CD4-positive, alpha-beta T cell treated with Interleukin-1 beta for 1 hour (primary cell): Measurements from ENCODE around the gene GATA5.

Experiments used
- DNase-seq, 2 donors: peaks; one replicate each; pipeline ENCODE4 v3.0.0-alpha.2; 2020 to 2022

GATA5 gene

DNA sequence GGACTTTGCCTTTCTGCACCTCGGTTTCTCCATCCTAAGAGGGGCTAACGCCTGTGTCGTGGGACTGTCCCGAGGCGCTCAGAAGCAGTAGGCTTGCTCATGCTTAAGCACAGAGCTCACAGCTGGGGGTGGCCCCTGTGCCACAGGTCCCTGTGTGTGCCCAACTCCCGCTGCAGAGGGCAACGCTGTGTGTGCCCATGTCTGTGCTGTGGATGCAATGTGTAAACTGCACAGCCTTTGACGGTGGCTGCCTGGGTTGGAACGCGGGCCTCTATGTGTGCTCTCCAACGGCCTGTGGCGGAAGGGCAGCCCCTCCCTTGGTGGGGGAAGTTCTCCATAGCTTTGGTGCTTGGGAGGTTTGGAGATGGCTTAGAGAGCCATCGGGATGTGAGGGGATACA is 10.7 kb upstream of the GATA5 start:
- DNase-seq, result no peak

DNA sequence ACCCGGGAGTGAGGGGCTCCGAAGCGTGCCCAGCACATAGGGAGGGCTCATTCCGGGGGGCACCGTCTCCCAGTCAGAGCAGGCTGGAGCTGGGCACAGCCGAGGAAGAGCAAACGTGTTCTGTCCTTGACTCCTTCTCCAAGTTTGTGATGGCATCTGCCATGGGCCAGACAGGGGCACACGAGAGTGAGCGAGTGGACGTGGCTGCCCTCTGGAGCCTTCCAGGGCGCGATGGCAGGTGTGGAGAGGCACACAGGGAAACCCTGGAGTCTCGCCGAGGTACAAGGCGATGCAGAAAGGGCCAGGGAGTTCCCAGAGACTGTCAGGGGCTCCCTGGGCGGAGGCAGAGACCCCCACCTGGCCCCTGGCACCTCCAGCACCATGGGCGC is 9.9 kb upstream of the GATA5 start:
- DNase-seq, result no peak

DNA sequence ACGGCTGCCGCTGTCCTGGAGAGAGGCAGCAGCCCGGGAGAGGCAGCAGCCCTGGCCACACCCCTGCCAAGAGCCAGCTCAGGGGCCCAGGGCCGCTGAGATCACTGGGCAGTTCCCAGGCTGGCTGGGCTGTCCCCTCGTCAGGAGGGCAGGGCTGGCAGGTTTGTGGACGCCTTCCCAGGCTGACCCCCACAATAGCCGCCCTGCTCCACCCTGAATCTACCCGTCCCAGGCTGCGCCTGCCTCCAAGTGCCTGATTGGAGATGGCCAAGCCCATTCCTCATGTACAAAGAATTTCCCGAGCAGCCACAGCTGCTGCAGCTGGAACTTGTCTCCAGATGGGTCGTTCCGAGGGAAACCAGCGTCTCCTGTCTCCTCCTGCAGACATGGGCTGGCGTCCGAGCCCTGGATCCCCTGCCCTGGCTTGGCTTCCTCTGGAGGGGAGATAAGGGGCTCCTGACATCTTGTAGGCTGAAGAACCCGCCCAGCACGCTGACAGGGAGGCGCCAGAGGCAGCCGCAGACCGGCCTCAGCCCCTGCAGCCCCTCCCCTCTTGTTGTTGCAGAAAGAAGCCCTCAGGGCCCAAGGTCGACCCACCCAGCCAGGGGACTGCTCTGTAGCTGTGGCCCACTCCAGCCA is 9.4 kb upstream of the GATA5 start:
- DNase-seq, result no peak

DNA sequence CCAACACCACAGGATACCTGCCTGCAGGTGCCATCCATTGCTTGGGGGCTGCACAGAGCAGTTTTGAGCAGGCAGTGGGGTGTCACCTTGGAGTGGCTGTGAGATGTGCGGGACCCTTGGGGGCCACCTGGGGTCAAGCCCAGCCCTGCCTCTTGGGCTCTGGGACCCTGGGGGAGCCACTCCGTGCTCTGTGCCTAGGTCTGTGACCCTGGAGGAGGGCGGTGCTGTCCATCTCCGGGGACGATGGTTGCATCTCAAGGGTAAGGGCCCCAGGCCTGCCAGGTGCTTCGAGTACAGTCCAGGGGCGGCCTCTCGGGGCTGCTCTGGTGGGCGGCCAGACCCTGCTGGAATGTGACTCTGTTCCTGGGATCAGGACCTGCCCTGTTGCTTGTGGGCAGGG is 8.7 kb upstream of the GATA5 start:
- no peak for DNase-seq

DNA sequence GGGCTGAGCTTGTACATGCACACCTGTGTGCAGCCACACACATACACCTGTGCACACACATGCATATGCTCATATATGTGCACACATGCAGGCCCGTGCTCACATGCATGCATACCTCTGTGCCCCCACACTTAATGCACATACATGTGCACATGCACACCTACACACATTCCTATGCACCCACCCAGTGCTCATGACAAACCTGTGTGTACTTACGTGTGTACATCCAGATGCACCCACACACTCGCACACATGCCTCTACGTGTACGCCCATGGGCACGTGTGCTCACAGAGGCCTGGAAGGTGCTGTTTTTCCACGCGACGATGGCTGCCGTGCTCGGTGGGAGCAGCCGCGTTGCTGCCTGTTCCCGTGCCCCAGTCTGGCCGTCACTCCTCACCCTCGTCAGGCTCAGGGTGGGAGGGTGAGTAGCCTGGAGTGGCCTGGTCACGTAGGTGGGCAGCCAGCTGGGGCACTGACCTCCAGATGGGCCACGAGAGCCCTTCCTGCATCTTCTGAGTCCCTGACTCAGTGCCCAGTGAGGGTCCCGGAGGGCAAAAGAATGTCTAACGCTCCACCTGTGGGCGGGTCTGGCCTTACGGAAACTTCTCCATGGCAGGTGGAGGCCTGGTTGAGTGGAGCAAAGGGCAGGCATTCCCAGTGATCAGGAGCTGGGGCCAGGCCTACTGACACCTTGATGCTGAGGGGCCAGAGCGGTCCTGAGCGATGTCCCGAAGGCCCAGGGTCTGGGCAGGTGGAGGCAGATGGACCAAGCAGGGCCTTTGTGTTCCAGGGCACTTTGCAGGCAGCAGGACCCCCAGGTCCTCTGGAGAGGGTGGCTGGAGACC is 8.0 kb upstream of the GATA5 start:
- DNase-seq, result no peak

DNA sequence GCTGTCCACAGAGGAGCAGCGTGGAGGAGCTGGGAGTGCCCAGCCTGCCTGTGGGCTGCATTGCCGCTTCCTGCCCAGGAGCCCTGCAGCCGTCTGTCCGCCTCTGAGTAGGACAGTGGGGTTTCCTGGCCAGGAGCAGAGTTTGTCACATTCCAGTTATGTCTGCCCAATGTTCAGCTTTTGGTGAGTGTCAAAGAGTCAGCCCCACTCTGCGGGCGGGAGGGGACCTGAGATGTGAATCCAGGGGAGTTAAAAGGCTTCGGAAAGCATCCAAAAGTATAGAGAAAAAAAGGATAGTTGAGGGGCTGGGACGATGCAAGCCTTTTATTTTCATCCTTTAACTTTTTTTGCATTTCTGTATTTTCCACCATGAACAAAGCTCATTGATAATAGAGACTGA is 7.2 kb upstream of the GATA5 start:
- DNase-seq, result no peak

DNA sequence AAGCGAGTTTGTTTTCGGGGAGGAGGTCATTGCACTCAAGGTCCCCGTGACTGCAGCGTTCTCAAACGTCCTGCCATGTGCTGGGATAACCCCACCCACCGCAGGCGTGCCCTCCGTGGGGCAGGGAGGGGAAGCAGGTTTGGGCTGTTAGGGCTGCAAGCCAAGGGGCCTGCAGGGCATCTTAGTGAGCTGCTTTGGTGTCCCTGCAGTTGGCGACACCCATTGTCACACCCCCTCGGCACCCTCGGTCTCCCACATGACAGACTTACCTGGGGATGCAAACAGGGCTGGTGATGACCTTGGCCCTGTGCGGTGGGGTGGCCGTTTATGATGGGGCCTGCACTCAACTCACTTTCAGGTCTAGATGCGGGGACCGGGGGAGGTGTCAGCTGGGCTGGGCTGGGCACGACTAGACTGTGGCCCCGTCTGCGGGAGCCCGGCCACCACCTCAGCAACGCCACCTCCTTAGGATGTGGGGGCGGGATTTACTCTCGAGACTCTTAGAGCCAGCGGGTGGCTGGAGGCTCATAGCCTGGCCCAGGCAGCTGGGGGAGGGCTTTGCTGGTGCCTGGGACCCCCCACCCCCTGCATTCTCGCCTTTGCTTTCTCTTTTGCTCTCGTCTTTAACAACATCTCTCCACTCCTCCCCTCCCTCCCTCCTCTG is 6.5 kb upstream of the GATA5 start:
- DNase-seq, result no peak

DNA sequence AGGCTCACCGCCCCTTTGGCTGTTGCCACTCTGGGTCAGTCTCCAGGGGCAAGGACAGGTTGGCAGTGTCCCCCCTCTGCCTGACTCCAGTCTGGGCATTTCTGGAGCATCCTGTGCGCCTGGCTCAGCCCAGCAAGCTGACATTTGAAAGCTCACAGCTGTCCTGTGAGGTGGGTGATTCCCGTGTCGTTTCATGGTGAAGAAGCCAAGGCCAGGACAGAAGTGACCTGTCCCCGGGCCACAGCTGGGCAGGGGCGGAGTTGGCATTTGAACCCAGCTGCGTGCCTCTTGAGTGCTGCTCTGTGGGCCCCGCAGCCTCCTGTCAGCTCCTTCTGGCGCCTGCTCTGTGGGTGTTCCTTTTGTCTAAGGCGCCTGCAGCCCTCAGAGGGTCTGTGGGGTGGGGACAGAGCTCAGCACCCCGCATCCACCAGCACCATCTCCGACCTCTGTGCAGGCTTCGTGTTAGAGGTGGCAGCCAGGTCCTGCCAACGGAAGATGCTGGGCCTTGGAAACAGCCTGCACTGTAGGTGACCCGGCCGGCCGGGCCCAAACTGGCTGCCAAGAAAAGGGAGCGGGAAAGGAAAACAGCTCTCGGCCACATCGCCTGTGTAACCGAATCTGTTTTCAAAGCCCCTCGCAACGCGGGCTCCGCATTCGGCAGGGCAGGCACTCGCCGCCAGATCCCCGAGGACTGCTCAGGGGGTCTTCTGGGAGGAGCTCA is 5.8 kb upstream of the GATA5 start:
- DNase-seq, result no peak

DNA sequence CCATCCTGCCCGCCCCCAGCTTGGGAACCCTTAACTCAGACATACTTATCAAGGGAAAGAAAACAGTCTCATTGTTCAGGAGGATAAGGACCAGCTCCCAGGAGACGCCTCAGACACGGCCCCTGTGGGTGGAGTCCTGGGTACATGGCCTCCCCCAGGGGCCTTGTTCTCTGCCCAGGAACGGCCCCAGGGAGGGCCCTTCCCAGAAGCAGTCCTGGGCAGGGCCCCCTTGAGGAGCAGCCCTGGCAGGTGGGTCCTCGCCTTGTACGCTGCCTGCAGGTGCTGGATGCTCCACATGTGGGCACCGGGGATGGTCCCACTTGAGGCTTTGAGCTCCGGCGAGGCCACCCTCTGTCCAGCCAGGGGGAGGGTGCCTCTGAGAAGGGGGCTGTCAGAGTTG is 4.5 kb upstream of the GATA5 start:
- DNase-seq, result no peak

DNA sequence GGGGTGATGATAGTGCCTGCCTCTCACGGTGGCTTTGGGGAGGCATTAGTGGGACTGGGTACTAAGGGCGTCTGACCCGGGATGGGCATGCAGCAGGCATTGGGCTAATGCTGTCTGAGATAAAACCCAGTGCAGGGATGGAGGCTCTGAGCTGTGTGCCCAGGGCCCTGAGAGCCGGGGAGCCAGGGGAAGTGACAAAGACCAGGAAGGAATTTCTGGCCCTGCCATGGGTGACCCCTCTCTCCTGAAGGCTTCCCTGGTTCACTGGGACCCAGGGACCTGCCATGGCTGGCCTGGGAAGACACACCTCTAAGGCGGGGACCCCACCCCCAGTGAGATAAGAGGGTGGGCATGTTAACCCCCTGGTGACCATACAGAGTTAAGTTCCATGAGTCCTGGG is 3.9 kb upstream of the GATA5 start:
- DNase-seq, result no peak

DNA sequence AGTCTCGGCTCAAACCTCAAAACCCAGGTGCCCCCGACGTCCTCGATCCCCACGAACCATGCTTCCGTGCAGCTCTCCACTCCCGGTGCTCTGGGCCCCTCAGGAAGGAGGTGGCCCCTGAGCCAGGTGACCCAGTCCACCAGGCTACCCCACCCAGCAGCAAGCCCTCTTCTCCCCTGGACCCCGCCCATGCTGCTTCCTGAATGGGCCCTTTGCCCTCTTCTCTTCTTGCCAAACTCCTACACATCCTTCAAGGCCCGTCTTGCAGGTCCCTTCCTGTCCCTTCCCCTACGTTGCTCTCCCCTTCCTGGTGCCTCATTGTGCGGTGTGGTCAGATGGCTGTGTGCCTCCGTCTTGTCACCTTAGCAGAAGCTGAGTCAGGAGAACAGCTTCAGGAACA is 3.4 kb upstream of the GATA5 start:
- no peak for DNase-seq

DNA sequence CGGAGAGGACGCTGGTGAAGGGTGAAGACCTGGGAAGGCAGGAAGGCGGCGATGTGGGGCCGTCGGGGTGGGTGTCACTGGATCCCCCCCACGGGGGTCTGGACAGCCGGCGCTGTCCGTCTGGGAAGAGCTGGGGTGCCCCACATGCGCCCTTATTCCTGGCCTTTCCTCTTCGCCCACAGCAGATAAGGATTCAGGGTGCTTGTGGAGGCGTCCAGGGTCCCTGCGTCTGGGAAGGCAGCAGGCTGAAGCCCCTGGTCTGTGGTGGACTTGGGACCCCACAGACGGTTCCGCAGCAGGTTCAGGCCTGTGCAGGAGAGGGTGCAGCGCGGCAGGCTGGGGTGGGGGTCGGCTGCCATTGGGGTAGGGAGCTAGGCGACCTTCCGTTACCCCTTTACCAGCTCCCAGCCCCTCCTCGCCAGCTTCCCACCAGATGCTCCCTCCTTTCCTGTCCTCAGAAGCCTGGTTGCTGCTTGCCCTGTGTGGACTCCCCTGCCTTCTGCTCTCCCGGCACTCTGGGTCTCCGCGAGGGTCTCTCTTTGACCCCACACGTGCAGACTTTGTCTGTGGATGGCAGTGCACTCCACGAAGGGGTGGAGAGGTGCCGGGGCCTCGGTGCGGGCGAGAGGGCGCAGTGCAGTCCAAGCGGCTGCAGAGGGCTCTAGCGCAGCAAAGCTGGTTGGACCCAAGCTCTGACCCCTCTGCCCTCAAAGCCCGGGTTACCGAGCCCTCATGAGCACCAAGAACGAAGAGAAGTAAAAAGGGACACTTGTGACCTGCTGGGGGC is 2.1 kb upstream of the GATA5 start:
- no peak for DNase-seq

DNA sequence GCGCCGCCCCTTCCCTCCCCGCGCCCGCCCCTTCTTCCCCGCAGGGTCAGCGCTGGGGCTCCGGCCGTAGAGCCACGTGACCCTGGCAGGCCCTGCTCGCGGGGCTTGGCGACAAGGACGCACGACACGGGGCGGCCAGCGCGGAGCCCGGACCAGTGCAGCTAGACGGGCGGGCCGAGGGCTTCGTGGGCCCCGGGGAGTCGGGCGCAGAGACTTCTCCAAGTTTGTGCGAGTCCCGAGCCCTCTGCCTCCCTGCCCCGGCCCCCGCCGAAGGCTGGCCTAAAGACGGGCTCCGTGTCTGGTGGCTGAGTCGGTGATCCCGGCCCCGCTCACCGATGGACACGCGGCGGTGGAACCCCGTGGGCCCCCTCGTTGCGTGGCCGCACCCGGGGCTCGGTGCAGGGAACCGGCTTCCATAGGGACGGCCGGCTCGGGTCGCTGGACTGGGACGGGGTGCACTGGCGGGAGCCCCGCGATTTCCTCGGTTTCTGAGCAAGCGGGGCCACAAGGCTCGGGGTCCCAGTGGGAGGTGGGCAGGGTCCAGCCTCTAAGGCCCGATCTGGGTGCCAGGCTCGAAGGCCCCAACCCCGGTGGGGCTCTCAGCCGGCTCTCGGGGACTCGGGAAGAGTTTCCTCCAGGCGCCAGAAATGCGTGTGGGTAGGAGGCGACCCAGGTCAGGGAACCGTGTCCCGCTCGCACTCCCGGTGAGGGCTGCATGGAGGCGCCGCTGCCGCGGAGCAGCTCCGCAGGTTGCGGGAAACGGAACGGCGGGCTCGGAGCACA is 452 bp upstream of the GATA5 start:
- DNase-seq, result no peak

DNA sequence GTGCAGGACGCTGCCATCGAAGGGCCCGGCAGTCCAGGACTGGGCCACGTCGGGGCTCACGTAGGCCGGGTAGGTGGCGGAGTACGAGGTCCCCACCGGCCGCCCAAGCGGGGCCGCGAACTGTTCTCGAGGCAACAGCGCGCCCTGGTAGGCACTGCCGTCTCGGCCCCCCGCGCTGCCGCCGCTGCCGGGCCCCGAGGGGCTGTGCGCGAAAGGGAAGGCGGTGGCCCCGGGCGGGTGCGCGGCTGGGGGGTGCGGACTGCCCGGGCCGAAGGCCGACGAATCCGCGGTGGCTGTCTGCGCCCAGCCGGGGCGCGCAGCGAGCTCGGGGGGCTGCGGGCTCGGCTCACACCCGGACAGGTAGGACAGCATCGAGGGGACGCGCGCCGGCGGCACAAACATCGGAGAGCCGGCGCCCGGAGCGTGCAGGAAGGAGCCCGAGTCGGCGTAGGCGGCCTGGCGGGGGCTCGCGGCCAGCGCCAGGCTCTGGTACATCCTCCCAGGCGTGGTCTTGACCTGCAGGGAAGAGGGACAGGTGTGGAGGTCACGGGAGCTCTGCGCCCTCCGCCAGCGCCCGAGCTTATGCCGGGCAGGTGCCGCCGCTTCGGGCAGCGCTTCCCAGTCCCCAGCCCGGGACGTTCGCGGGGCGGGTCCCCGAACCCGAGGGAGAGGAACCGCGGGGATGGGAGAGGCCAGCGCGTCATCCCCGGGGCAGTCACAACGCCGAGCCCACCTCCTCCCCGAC is 596 bp downstream of the GATA5 start:
- no peak for DNase-seq

DNA sequence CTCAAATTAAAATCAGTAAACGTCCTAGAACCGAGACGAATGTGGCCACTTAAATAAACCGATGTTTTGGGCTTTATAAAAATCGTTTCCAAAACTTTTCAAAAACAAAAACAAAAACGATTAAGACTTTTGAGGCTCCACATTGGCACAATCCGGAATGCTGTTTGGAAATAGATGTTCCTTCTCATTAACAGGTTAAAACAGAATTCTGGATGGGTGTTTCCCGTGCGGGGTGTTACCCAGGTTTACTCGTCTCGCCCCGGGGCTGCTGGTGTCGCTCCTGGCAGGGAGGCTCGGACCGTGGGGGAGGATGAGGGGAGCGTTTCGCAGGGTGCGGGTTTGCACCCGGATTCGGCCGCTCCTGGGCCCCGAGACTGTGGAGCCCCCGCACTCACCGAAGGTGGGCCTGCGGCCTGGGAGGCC is 1.2 kb downstream of the GATA5 start:
- no peak for DNase-seq

DNA sequence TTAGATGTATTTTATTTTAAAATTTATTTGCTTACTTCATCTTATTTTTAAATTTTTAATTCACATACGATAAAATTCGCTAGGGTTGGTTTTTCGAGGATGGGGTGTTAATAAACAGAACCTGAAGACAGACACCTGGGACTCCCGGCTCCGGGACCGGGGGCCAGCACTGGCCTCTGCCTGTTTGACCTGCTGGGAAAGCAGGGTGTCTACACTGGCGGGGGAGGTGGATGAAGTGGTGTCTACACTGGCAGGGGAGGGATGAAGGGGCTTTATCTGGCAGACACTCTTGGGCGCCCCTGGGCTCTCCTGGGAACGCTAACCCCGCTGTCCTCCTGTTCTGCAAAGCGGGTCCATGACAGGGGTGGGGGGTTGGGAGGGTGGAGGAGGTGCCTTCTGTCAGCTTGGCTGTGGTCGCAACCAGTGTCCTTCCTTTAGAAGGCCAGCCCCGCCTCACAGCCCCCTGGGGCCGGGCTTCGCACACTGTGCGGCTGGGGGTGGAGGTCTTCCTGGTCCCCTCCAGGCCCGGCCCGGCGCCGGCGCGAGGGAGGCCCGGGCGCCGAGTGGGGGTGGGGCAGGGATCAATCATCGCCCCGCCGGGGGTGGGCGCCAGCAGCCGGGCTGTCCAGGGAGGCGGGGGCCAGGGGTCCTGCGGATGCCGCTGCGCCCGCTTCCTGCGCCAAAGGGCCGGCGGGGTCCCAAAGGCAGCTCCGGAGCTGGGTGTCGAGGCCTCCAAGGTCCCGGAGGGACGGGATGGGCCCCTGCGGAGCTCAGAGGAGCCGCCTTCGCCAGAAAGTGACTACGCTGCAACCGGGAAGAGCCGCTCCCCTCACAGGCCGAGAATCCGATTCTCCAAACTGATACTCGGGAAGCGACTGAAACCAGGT is 1.8 kb downstream of the GATA5 start:
- no peak for DNase-seq

DNA sequence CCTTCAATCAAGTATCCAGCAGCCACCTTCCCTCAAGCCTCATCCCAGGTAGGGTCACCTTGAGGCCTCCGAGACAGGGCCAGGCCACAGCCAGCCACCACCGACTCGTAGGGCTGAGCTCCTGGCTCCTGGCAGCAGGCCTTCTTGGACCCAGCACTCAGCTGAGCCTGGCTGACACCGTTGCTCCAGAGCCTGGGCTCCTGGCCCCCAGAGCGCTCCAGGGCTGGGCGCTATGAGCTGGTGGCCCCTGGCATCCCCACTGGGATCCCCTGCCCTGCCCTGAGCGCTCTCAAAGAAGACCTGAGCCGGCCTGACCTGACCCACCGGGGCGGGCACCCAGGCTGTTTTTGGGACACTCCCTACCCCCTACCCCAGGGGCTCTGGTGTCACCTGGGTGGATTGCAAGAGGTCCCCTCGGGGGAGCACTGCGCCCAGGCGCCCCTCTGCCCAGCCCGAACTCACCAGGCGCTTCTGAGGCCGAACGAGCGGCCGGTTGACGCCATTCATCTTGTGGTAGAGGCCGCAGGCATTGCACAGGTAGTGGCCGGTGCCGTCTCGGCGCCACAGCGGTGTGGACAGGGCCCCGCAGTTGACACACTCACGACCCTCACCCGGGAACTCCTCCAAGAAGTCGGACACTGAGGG is 2.7 kb downstream of the GATA5 start:
- no peak for DNase-seq

DNA sequence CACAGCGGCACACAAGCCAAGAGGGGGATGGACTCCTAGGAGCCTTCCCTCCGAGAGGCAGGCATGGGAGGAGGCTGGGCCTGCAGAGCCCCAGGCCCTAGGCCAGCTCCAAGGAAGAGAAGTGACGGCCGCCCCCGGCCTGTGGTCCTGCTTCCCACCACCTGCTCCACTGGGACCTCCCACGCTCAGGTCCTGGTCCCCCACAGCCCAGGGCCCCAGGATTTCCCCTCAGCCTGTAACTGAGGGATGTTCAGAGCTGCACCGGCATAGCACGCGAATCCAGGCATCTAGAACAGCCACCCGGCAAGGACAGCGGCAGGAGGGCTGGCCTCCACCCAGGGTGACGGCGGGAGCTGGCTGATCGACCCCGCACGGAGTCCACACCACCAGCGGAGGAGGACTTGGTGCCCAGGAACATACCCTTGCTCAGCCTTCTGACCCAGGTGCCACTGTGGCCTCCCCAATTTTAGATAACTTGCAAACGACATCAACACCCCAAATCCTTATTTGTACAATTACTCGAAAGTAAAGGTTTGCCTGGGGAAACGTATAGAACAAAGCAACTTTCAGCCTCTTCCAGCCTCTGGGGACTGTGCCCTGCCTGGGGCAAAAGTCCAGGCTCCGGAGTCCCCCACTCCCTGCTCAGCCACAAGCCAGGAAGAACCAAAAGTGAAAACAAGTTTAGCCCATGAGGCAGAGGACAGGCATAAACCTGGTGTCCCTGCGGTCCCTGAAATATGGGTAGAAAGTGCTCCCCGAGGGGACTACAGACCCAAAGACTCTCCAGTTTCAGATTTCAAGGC is 3.5 kb downstream of the GATA5 start:
- no peak for DNase-seq

DNA sequence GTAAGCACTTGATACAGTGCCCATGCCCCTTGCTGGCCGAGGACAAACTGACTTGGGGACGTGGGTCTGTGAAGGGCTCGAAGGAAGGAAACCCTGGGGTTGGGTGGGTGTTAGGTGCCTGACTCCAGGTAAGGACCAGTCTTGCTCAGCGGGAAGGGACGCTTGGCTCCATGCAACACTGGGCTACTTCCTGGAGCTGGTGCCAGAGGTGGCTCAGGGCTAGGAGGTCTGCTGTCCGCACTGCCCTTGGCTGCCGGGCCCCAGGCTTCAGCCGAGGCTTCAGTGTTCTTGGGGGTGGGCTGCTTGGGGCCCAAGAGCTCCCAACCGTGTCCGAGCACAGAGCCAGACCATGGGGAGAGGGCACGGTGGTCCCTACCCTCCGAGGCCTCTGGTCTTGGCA is 5.3 kb downstream of the GATA5 start:
- DNase-seq, result no peak
